H1 (cell line): ENCODE results near the gene TTC28. TPM values are rescaled to one million over a fixed set of nuclear protein-coding genes. Genes with fewer than 3 reads are reported as not detected.

Experiments used
- ASH2L ChIP-seq: fragments of 200-600, 300-600 bp; sonication (generic); IDR thresholded peaks from one replicate; pipeline ENCODE4 v1.7.1; 2017; ENCODE audit warnings: low read length
- BCL11A ChIP-seq, 2 experiments: IDR thresholded peaks; one replicate each; pipeline ENCODE4 v1.6.1; 2011; ENCODE audit warnings: low read depth in 2 of 2, low read length in 2 of 2, mild to moderate bottlenecking in 2 of 2
- BRCA1 ChIP-seq: IDR thresholded peaks from 2 replicates; pipeline ENCODE4 v1.6.1; 2012; ENCODE audit warnings: low read depth, low read length, improper control_type of control experiment
- CHD1 ChIP-seq: IDR thresholded peaks from 2 replicates; pipeline ENCODE4 v1.6.1; 2012; ENCODE audit warnings: low read depth, low read length, improper control_type of control experiment
- CHD2 ChIP-seq: IDR thresholded peaks from 2 replicates; pipeline ENCODE4 v1.6.1; 2012; ENCODE audit warnings: low read length, improper control_type of control experiment
- FOSL1 ChIP-seq: IDR thresholded peaks from 2 replicates; pipeline ENCODE4 v1.6.1; 2011; ENCODE audit warnings: mild to moderate bottlenecking, low read depth, low read length, moderate library complexity; ENCODE audit not compliant: insufficient read depth
- PHF8 ChIP-seq: fragments of 200-600 bp; sonication (generic); conservative IDR thresholded peaks from 2 replicates; pipeline ENCODE4 v1.7.1; 2012; ENCODE audit warnings: low read depth, mild to moderate bottlenecking, inconsistent platforms, low read length, moderate library complexity
- POLR2AphosphoS5 ChIP-seq: IDR thresholded peaks from 2 replicates; pipeline ENCODE4 v1.6.1; 2011; ENCODE audit warnings: low read depth, low read length
- RNF2 ChIP-seq: fragments of 200-900, 300-1000 bp; sonication (generic); IDR thresholded peaks from 2 replicates; pipeline ENCODE4 v1.7.1; 2016; ENCODE audit warnings: borderline replicate concordance, low read depth, mild to moderate bottlenecking, antibody characterized with exemption, low read length; ENCODE audit not compliant: poor library complexity, severe bottlenecking; ENCODE audit errors: missing control alignments
- SP1 ChIP-seq: IDR thresholded peaks from 2 replicates; pipeline ENCODE4 v1.6.1; 2011; ENCODE audit warnings: low read depth, low read length
- TCF12 ChIP-seq: IDR thresholded peaks from 2 replicates; pipeline ENCODE4 v1.6.1; 2011; ENCODE audit warnings: low read depth, mild to moderate bottlenecking, low read length
- TEAD4 ChIP-seq: IDR thresholded peaks from 2 replicates; pipeline ENCODE4 v1.6.1; 2012; ENCODE audit warnings: low read depth, low read length, inconsistent platforms, mixed read lengths
- polyA plus RNA-seq, 7 experiments: library from polyadenylated mRNA; depleted of rRNA in 3 of 7; stranded (reverse) in 5 of 7; unstranded in 2 of 7; fragments of >200 nt in 5 of 7; fragments of 200-250 nt in 2 of 7; gene quantifications; 1 replicate in 5 of 7; 2 replicates in 1 of 7; 4 replicates in 1 of 7; pipeline versions ENCODE4 v1.2.1 to v1.2.3, GENCODE V29; 2011 to 2013; ENCODE audit warnings: missing spikeins in 2 of 7, mixed read lengths in 2 of 7
- total RNA-seq: library from RNA; stranded (reverse); fragmentation: NEBNext Ultra II Directional; extraction: Animal tissue kit (Norgen Biotek cat#: 25700); gene quantifications from 2 replicates; pipeline ENCODE4 v1.2.1, GENCODE V29; 2021
- TF ChIP-seq, protein P1 (sequence below): fragments of 300-600 bp; sonication (generic); IDR thresholded peaks from 2 replicates; pipeline ENCODE4 v1.7.1; 2012; ENCODE audit warnings: low read length, moderate library complexity, mild to moderate bottlenecking, inconsistent platforms; ENCODE audit not compliant: insufficient replicate concordance

TTC28 gene
- total and polyA plus RNA-seq, 2 of the 8 experiments (the other 6 are each of a cell fraction or from before 2014, with no cell fraction given), result 2.6 to 12.6 TPM

- TF ChIP-seq, protein P1, sequence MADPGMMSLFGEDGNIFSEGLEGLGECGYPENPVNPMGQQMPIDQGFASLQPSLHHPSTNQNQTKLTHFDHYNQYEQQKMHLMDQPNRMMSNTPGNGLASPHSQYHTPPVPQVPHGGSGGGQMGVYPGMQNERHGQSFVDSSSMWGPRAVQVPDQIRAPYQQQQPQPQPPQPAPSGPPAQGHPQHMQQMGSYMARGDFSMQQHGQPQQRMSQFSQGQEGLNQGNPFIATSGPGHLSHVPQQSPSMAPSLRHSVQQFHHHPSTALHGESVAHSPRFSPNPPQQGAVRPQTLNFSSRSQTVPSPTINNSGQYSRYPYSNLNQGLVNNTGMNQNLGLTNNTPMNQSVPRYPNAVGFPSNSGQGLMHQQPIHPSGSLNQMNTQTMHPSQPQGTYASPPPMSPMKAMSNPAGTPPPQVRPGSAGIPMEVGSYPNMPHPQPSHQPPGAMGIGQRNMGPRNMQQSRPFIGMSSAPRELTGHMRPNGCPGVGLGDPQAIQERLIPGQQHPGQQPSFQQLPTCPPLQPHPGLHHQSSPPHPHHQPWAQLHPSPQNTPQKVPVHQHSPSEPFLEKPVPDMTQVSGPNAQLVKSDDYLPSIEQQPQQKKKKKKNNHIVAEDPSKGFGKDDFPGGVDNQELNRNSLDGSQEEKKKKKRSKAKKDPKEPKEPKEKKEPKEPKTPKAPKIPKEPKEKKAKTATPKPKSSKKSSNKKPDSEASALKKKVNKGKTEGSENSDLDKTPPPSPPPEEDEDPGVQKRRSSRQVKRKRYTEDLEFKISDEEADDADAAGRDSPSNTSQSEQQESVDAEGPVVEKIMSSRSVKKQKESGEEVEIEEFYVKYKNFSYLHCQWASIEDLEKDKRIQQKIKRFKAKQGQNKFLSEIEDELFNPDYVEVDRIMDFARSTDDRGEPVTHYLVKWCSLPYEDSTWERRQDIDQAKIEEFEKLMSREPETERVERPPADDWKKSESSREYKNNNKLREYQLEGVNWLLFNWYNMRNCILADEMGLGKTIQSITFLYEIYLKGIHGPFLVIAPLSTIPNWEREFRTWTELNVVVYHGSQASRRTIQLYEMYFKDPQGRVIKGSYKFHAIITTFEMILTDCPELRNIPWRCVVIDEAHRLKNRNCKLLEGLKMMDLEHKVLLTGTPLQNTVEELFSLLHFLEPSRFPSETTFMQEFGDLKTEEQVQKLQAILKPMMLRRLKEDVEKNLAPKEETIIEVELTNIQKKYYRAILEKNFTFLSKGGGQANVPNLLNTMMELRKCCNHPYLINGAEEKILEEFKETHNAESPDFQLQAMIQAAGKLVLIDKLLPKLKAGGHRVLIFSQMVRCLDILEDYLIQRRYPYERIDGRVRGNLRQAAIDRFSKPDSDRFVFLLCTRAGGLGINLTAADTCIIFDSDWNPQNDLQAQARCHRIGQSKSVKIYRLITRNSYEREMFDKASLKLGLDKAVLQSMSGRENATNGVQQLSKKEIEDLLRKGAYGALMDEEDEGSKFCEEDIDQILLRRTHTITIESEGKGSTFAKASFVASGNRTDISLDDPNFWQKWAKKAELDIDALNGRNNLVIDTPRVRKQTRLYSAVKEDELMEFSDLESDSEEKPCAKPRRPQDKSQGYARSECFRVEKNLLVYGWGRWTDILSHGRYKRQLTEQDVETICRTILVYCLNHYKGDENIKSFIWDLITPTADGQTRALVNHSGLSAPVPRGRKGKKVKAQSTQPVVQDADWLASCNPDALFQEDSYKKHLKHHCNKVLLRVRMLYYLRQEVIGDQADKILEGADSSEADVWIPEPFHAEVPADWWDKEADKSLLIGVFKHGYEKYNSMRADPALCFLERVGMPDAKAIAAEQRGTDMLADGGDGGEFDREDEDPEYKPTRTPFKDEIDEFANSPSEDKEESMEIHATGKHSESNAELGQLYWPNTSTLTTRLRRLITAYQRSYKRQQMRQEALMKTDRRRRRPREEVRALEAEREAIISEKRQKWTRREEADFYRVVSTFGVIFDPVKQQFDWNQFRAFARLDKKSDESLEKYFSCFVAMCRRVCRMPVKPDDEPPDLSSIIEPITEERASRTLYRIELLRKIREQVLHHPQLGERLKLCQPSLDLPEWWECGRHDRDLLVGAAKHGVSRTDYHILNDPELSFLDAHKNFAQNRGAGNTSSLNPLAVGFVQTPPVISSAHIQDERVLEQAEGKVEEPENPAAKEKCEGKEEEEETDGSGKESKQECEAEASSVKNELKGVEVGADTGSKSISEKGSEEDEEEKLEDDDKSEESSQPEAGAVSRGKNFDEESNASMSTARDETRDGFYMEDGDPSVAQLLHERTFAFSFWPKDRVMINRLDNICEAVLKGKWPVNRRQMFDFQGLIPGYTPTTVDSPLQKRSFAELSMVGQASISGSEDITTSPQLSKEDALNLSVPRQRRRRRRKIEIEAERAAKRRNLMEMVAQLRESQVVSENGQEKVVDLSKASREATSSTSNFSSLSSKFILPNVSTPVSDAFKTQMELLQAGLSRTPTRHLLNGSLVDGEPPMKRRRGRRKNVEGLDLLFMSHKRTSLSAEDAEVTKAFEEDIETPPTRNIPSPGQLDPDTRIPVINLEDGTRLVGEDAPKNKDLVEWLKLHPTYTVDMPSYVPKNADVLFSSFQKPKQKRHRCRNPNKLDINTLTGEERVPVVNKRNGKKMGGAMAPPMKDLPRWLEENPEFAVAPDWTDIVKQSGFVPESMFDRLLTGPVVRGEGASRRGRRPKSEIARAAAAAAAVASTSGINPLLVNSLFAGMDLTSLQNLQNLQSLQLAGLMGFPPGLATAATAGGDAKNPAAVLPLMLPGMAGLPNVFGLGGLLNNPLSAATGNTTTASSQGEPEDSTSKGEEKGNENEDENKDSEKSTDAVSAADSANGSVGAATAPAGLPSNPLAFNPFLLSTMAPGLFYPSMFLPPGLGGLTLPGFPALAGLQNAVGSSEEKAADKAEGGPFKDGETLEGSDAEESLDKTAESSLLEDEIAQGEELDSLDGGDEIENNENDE, result no peak
- TF ChIP-seq FOSL1 (no peak), SP1 (no peak), CHD1 (no peak), POLR2AphosphoS5 (no peak), CHD2 (no peak), BCL11A (IDR thresholded peaks at IDR 0.05; ENCODE audit: low read depth in 2 of 2, low read length in 2 of 2) (no peak), PHF8 (no peak), ASH2L (no peak), BRCA1 (no peak), TEAD4 (no peak), RNF2 (no peak), TCF12 (no peak)
Observed at GRCh38 chr22:27978317-27978716, 701.3 kb downstream of the TTC28 start (continued).
